ENCODE results near the gene SYT3. TPM values are rescaled to one million over a fixed set of nuclear protein-coding genes. Genes with fewer than 3 reads are reported as not detected.

The SYT3 gene
- total and polyA plus RNA-seq, 2 donors (not counting 3 experiments of a cell fraction or from before 2014, with no cell fraction given): 0.11 to 0.53 TPM

DNA sequence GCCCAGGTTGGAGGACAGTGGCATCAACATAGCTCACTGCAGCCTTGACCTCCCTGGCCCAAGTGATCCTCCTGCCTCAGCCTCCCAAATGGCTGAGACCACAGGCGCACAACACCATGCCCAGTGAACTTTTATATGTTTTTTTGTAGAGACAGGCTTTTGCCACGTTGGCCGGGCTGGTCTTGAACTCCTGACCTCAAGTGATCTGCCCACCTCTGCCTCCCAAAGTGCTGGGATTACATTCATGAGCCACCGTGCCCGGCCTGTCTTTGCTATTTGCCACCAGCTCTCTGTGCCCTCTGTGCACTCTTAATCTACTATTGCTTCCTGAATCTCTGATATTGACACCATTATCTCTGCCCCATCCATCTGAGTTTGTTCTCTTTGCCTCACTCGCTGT, 37.2 kb downstream of the SYT3 start:
- Histone ChIP-seq H3K4me2 (ENCODE audit: insufficient read depth, low read length) (no peak overlapping the region), H3K9ac (replicated peaks; ENCODE audit: extremely low read depth, insufficient read depth, low read length) (no peak overlapping the region), H3K4me3 (replicated peaks in 1 of 3; ENCODE audit: insufficient read depth in 1 of 3, low read depth in 1 of 3, low read length in 3 of 3) (no peak overlapping the region), H3K4me1 (ENCODE audit: control insufficient read depth, extremely low read depth, insufficient read depth, low read length) (peaks cover 19% of the 10 kb centered on the region), H3K36me3 (ENCODE audit: control insufficient read depth in 2 of 2, extremely low read depth in 1 of 2, insufficient read depth in 2 of 2, low read length in 2 of 2) (no peaks in the 10 kb centered on the region), H2AFZ (ENCODE audit: low read depth, low read length) (no peak overlapping the region), H3K27me3 (ENCODE audit: control insufficient read depth in 2 of 2, insufficient read depth in 2 of 2, low read length in 2 of 2) (no peaks in the 10 kb centered on the region), H3K79me2 (ENCODE audit: control insufficient read depth, insufficient read depth, low read length) (no peaks in the 10 kb centered on the region), H3K9me3 (replicated peaks; ENCODE audit: control insufficient read depth, insufficient read depth, low read length) (no peaks in the 10 kb centered on the region), H3K9me1 (replicated peaks; ENCODE audit: control insufficient read depth, extremely low read depth, insufficient read depth, low read length) (no peaks in the 10 kb centered on the region), H4K20me1 (replicated peaks; ENCODE audit: control insufficient read depth, extremely low read depth, insufficient read depth, low read length) (no peaks in the 10 kb centered on the region), H3K27ac (ENCODE audit: insufficient read depth, low read depth, low read length) (no peak overlapping the region)
- CTCF ChIA-PET: interaction anchor here (1.7 kb wide), 1 partner anchor 46 kb away, joined by 5 read pairs; no protein-coding TSS in a partner anchor
- TF ChIP-seq MYC (IDR thresholded peaks at IDR 0.05; ENCODE audit: low read depth, low read length): no peak
- TF ChIP-seq POLR2AphosphoS5 (IDR thresholded peaks at IDR 0.05; ENCODE audit: insufficient read depth, low read depth, low read length): no peak
- no peak for TF ChIP-seq JUN (IDR thresholded peaks at IDR 0.05; ENCODE audit: borderline replicate concordance, insufficient read depth, insufficient read length, low read depth)
- no peak for TF ChIP-seq EZH2 (IDR thresholded peaks at IDR 0.05; ENCODE audit: borderline replicate concordance, low read depth, low read length, severe bottlenecking)
- TF ChIP-seq, protein P1, sequence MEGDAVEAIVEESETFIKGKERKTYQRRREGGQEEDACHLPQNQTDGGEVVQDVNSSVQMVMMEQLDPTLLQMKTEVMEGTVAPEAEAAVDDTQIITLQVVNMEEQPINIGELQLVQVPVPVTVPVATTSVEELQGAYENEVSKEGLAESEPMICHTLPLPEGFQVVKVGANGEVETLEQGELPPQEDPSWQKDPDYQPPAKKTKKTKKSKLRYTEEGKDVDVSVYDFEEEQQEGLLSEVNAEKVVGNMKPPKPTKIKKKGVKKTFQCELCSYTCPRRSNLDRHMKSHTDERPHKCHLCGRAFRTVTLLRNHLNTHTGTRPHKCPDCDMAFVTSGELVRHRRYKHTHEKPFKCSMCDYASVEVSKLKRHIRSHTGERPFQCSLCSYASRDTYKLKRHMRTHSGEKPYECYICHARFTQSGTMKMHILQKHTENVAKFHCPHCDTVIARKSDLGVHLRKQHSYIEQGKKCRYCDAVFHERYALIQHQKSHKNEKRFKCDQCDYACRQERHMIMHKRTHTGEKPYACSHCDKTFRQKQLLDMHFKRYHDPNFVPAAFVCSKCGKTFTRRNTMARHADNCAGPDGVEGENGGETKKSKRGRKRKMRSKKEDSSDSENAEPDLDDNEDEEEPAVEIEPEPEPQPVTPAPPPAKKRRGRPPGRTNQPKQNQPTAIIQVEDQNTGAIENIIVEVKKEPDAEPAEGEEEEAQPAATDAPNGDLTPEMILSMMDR (IDR thresholded peaks at IDR 0.05; ENCODE audit: extremely low read depth in 1 of 2, insufficient read depth in 1 of 2, low read depth in 1 of 2, low read length in 2 of 2): no peak
- no peak for TF ChIP-seq POLR2A (IDR thresholded peaks at IDR 0.05; ENCODE audit: low read depth, low read length)
- no peak for TF ChIP-seq GATA2 (IDR thresholded peaks at IDR 0.05; ENCODE audit: insufficient read depth, insufficient read length, low read depth, low read length)
- TF ChIP-seq FOS (IDR thresholded peaks at IDR 0.05; ENCODE audit: borderline replicate concordance, insufficient read depth, low read length): no peak
- no peak for TF ChIP-seq MAX (IDR thresholded peaks at IDR 0.05; ENCODE audit: insufficient read depth, insufficient read length)
- dilution Hi-C loops (cut with MboI; ENCODE audit: extremely low pct_ligation_motif_present, low sequenced_read_pairs): no loop called here
- POLR2A ChIA-PET: no interaction called here
- intact Hi-C loops (cut with micrococcal nuclease): loop anchor here (5.0 kb wide), 1 partner anchor 320 kb away; no protein-coding TSS in a partner anchor
- DNase-seq (ENCODE audit: low read depth, low spot score) (no peak), FAIRE-seq (no peak)
- no TSS peak for BruUV-seq (replicated peaks)
